Neutrophil (primary cell): ENCODE results near the gene OCIAD2.

Experiments used
- H3K27ac ChIP-seq: fragments of 200-600 bp; sonication (generic); 2 replicates; pipeline ENCODE4 v1.5.1; 2016; ENCODE audit warnings: mild to moderate bottlenecking, moderate library complexity
- H3K27me3 ChIP-seq: fragments of 200-600 bp; sonication (generic); 2 replicates; pipeline ENCODE4 v1.6.0; 2016; ENCODE audit warnings: mild to moderate bottlenecking
- H3K36me3 ChIP-seq: fragments of 200-600 bp; sonication (generic); 2 replicates; pipeline ENCODE4 v1.5.1; 2017
- H3K4me1 ChIP-seq, 2 experiments: fragments of 200-600 bp in 1 of 2; sonication (generic) in 1 of 2; 1 replicate in 1 of 2; 2 replicates in 1 of 2; pipeline versions ENCODE4 v1.5.1 to v1.6.1; 2013 to 2016; ENCODE audit warnings: low read depth in 1 of 2, low read length in 1 of 2, mild to moderate bottlenecking in 1 of 2, moderate library complexity in 1 of 2; ENCODE audit not compliant: control insufficient read depth in 1 of 2, insufficient read depth in 1 of 2
- H3K4me3 ChIP-seq, 2 experiments: fragments of 200-600 bp in 1 of 2; sonication (generic) in 1 of 2; 1 replicate in 1 of 2; 2 replicates in 1 of 2; pipeline ENCODE4 v1.5.1; 2013 to 2016; ENCODE audit warnings: low read depth in 1 of 2, low read length in 1 of 2, mild to moderate bottlenecking in 1 of 2, moderate library complexity in 1 of 2
- H3K9me3 ChIP-seq: fragments of 200-600 bp; sonication (generic); 2 replicates; pipeline ENCODE4 v1.5.1; 2016
- TF ChIP-seq, protein P1 (sequence below): fragments of 200-600 bp; sonication (generic); IDR thresholded peaks from 2 replicates; pipeline ENCODE4 v1.5.1; 2016; ENCODE audit warnings: antibody characterized with exemption

Gene OCIAD2

DNA sequence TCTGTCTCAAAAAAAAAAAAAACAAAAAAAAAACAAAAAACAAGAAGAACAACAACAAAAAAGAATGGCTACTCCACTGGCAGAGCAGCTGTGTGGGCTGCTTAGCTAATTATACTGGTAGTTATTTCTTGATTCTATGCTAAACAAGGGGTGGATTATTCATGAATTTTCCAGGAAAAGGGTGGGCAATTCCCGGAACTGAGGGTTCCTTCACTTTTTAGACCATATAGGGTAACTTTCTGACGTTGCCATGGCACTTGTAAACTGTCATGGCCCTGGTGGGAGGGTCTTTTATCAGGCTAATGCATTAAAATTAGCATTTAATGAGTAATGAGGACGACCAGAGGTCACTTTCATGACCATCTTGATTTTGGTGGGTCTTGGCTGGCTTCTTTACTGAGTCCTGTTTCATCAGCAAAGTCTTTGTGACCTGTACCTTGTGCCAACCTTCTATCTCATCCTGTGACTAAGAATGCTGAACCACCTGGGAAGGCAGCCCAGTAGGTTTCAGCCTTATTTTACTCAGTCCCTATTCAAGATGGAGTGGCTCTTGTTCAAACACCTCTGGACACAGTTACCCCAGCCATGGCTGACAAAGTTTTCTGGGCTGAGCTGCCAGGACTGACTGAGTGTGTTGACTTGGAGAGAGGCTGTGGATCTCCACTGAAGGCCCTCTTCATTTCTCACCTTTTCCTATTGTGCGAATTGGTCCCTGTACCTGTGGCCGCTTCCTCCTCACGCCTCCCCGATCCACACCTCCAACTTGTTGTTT lies 1.3 kb upstream of the OCIAD2 start:
- TF ChIP-seq, protein P1, sequence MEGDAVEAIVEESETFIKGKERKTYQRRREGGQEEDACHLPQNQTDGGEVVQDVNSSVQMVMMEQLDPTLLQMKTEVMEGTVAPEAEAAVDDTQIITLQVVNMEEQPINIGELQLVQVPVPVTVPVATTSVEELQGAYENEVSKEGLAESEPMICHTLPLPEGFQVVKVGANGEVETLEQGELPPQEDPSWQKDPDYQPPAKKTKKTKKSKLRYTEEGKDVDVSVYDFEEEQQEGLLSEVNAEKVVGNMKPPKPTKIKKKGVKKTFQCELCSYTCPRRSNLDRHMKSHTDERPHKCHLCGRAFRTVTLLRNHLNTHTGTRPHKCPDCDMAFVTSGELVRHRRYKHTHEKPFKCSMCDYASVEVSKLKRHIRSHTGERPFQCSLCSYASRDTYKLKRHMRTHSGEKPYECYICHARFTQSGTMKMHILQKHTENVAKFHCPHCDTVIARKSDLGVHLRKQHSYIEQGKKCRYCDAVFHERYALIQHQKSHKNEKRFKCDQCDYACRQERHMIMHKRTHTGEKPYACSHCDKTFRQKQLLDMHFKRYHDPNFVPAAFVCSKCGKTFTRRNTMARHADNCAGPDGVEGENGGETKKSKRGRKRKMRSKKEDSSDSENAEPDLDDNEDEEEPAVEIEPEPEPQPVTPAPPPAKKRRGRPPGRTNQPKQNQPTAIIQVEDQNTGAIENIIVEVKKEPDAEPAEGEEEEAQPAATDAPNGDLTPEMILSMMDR = no peak
- no peak overlapping the region for H3K27ac ChIP-seq
- H3K36me3 ChIP-seq = no peaks in the 10 kb centered on the region
- H3K4me3 ChIP-seq = no peak overlapping the region
- H3K27me3 ChIP-seq = peaks cover 18% of the 10 kb centered on the region
- peaks cover 4 to 12% of the 10 kb centered on the region in 2 experiments for H3K4me1 ChIP-seq
- no peaks in the 10 kb centered on the region for H3K9me3 ChIP-seq

DNA sequence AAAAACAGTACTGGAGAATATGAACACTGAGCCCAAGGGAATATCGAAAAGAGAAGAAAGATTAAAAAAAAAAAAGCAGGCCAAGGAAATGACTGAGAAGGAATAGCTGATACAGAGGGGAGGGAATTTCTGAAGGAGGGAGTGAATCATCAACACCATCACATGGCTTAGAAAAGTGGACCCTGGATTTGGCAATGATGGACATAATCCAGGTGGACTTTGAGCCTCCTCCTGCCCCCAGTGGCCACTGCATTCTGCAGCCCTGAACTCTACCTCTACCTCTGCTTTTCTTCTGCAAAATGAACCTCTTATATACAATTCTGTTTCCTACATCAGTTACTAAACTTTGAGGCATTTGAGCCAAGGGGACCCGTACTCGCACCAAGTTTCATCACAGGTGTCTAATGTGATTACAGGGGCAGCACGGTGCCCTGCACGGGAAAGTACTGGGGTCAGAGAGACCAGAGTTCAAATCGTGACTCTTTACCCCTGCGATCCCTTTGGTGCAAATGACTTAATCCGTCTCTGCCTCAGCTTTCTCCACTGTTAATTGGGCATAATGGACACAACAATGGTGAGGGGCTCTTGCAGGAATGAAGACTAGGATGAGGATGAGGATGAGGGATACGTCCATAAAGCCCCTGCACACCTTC lies 1.1 kb downstream of the OCIAD2 start:
- Histone ChIP-seq H3K36me3 (no peaks in the 10 kb centered on the region), H3K27me3 (peaks cover 18% of the 10 kb centered on the region), H3K9me3 (no peaks in the 10 kb centered on the region), H3K4me1 (peaks cover 4 to 12% of the 10 kb centered on the region in 2 experiments), H3K4me3 (peak overlapping the region in 1 of 2 experiments; percentile 60), H3K27ac (no peak overlapping the region)
- TF ChIP-seq, protein P1 = no peak

GRCh38 chr4:48904541-48905142 lies 1.9 kb downstream of the OCIAD2 start:
- Histone ChIP-seq H3K27ac (no peak overlapping the region), H3K4me1 (peaks cover 4 to 12% of the 10 kb centered on the region in 2 experiments), H3K4me3 (no peak overlapping the region), H3K9me3 (no peaks in the 10 kb centered on the region), H3K27me3 (peaks cover 18% of the 10 kb centered on the region), H3K36me3 (no peaks in the 10 kb centered on the region)
- TF ChIP-seq, protein P1 = no peak

GRCh38 chr4:48904101-48904500 lies 2.5 kb downstream of the OCIAD2 start:
- Histone ChIP-seq H3K4me3 (no peak overlapping the region), H3K9me3 (no peaks in the 10 kb centered on the region), H3K4me1 (peaks cover 4 to 17% of the 10 kb centered on the region in 2 experiments), H3K27ac (no peak overlapping the region), H3K27me3 (peaks cover 18% of the 10 kb centered on the region), H3K36me3 (no peaks in the 10 kb centered on the region)
- TF ChIP-seq, protein P1 = no peak

- TF ChIP-seq, protein P1 = no peak
- Histone ChIP-seq H3K4me1 (peaks cover 4 to 18% of the 10 kb centered on the region in 2 experiments), H3K4me3 (no peak overlapping the region), H3K36me3 (no peaks in the 10 kb centered on the region), H3K27me3 (peaks cover 18% of the 10 kb centered on the region), H3K9me3 (no peaks in the 10 kb centered on the region), H3K27ac (no peak overlapping the region)
Observed at GRCh38 chr4:48902266-48902665, 4.3 kb downstream of the OCIAD2 start.
